GM12872 (cell line): ENCODE results near the gene OR2K2.

Source experiments
- CTCF ChIP-seq: IDR thresholded peaks from 3 replicates; pipeline ENCODE4 v1.5.1; 2011; ENCODE audit warnings: low read depth, mild to moderate bottlenecking, low read length, moderate library complexity; ENCODE audit not compliant: insufficient read depth

OR2K2 gene

GRCh38 chr9:111356481-111357244, 26.6 kb upstream of the OR2K2 start:
- TF ChIP-seq CTCF = no peak

- TF ChIP-seq CTCF = no peak
Observed at GRCh38 chr9:111352545-111352944, 22.5 kb upstream of the OR2K2 start.

- no peak for TF ChIP-seq CTCF
Observed at GRCh38 chr9:111350556-111350955, 20.5 kb upstream of the OR2K2 start.

GRCh38 chr9:111349766-111350165, 19.7 kb upstream of the OR2K2 start:
- TF ChIP-seq CTCF = no peak

GRCh38 chr9:111348821-111349271, 18.8 kb upstream of the OR2K2 start:
- no peak for TF ChIP-seq CTCF

- no peak for TF ChIP-seq CTCF
Observed at GRCh38 chr9:111320631-111321030, 9.4 kb downstream of the OR2K2 start.

- no peak for TF ChIP-seq CTCF
Observed at GRCh38 chr9:111316796-111317195, 13.2 kb downstream of the OR2K2 start.
